HPDE6-E6E7 (cell line): ENCODE data around the gene CNOT3.

ENCODE experiments used
- DNase-seq: peaks from one replicate; pipeline ENCODE4 v3.0.0; 2011; ENCODE audit warnings: missing footprints; ENCODE audit errors: extremely low spot score

Gene CNOT3

DNA sequence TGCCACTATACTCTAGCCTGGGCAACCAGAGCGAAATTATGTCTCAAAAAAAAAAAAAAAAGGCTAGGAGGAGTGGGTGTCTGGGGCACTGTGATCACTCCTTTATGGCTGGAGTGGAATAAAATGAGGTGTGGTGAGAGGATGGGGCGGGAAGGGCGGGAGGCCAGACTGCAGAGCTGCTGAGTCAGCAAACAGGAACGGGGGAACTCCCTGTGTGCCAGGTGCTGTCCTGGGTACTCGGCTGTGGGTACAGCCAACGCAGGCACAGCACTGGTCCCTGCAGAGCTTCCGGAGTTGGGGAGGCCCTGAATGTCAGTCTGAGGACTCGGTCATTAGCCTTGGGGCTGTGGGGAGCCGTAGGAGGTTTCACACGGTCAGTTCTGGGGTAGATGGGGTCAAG lies 16.3 kb upstream of the CNOT3 start:
- DNase-seq = no peak

DNA sequence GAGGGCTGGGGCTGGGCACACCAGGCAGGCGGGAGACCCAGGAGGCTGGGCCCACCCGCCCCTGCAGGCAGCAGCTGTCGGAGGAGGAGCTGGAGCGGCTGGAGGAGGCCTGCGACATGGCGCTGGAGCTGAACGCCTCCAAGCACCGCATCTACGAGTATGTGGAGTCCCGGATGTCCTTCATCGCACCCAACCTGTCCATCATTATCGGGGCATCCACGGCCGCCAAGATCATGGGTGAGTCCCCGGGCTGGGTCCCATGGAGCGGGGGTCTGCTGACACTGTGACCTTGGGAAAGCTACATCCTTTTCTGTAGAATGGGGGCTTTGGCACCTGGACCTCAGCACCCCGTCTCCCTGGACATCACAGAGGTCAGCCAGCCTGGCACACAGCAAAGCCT lies 13.9 kb upstream of the CNOT3 start:
- DNase-seq = no peak

DNA sequence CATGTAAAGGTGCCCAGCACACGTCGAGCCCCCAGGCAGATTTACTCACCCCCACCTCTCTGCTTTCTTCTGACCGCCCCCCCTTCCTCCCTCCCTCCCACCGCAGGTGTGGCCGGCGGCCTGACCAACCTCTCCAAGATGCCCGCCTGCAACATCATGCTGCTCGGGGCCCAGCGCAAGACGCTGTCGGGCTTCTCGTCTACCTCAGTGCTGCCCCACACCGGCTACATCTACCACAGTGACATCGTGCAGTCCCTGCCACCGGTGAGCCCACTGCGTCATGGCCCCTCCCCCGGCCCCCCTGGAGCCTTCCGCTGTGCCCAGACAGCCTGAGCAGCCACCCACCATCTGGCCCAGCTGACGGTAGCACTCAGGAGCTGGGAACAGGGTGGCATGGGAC lies 13.2 kb upstream of the CNOT3 start:
- no peak for DNase-seq

DNA sequence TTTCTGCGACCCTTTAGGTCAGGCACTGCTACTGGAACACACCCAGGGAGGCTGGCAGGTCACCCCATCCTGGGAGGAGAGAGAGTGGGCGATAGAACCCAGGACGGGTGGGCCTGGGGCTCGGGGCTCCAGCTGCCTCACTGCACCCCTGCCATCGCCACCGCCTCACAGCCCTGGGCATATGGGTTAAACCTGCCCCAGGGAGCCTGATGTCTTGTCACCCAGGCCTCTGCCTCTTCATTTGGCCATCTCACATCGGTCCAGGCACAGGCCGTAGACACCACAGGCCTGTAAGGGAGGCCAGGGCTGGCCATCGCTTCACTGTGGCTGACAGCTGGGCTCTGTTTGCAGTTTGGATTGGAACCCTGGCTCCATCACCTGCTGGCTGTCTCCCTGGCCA lies 11.8 kb upstream of the CNOT3 start:
- no peak for DNase-seq

DNA sequence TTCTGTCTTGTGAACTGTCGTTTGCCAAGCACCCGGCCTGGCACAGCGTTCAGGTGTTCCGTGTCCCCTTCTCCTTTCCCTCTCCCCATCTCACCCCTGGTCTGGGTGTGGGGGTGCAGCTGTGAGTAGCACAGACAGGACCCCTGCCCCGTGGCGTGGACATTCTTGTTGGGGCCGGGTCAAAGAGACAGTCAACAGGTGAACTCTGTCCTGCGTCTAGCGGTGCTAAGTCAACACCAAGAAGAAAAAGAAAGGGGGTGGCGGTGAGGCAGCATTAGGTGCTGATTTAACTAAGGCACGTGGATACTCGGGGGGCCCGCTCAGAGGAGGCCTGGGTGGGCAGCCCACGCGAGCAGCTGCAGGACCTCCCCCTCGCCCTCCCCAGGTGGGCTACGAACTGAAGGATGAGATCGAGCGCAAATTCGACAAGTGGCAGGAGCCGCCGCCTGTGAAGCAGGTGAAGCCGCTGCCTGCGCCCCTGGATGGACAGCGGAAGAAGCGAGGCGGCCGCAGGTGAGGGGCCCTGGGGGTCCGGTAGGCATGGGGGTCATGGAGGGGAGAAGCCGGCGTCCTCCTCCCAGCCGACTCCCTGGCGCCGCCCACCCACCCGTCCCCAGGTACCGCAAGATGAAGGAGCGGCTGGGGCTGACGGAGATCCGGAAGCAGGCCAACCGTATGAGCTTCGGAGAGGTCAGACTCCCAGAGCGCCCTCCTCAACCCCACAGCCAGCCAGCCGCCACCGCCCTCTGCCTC lies 9.7 kb upstream of the CNOT3 start:
- no peak for DNase-seq

DNA sequence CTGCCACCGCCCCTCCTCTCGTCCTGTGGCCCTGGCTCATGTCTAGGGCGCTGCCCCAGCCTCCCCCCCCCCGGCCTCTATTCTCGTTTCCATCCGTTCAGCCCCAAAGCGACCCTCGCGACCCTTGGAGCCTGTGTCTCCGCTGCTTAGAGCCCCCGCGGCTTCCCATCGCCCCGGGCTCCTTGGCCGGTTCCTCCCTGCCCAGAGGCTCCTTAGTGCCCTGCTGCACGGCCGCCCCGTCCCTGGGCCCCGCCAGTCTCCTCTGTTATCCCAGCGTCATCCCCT lies 9.2 kb upstream of the CNOT3 start:
- no peak for DNase-seq

DNA sequence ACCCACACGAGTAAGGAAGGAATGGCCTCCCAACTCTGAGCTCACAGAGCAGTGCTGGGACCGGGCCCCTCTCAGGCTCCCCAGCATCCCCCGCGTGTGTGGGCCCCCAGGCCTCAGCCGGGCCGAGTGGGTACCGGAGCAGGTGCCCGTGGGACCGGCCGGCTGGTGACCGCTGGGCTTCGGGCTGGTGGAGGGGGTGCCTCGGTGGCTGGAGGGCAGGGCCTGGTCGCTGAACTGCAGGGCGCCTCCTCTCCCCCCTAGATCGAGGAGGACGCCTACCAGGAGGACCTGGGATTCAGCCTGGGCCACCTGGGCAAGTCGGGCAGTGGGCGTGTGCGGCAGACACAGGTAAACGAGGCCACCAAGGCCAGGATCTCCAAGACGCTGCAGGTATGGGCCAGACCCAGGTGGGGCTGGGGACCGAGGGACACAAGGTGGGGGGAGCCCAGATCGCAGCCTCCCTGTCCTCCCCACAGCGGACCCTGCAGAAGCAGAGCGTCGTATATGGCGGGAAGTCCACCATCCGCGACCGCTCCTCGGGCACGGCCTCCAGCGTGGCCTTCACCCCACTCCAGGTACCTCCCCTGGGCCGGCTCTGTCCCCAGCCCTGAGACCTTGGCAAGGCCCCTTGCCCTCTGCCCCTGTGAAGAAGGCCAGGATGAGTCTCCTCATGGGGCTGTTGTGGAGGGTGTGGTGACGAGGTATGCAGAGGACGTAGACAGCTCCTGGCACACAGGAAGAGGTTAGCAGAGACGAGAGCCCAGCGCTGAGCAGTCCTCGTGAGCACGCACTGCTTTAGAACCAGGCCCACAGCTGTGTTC lies 8.6 kb upstream of the CNOT3 start:
- DNase-seq = no peak

DNA sequence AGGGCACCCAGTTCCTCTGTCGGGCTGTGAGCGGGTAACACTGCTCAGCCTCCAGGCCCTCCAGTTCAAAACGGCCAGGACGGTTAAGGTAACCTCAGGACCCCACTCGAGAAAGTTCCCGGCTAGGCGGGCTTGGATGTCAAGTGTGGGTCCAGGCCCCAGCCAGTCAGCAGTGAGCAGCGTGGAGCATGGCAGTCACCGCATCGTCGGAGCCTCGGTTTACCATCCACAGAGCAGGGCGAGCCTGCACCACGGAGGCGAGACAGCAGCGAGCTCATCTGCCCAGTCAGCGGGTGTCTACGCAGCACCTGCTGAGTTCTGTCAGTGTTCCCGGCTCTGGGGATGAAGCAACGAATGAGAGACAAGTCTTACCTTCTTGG lies 8.0 kb upstream of the CNOT3 start:
- no peak for DNase-seq

DNA sequence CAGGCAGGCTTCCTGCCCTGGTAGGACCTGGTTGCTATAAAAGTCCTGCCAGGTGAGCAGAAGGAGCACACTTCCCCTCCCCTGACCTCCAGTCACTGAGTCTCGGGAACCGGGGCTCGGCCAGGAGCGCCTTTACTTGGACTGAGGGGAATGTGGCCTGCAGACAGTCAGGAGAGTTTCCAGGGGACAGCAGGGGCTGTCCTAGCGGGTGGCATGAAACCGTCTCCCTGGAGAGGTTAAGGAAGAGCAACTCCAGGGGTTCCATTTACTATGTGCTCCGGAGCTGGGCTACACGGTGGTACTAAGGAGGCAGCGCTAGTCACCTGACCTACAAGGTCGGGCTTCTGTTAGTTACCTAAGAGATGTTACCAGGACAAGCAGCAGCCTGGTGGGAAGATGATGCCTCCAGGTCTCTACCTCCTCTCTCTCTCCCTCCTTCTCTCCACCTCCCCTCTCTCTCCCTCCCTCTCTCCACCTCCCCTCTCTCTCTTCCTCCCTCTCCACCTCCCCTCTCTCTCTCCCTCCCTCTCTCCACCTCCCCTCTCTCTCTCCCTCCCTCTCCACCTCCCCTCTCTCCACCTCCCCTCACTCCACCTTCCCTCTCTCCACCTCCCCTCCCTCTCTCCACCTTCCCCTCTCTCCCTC lies 4.1 kb upstream of the CNOT3 start:
- no peak for DNase-seq

DNA sequence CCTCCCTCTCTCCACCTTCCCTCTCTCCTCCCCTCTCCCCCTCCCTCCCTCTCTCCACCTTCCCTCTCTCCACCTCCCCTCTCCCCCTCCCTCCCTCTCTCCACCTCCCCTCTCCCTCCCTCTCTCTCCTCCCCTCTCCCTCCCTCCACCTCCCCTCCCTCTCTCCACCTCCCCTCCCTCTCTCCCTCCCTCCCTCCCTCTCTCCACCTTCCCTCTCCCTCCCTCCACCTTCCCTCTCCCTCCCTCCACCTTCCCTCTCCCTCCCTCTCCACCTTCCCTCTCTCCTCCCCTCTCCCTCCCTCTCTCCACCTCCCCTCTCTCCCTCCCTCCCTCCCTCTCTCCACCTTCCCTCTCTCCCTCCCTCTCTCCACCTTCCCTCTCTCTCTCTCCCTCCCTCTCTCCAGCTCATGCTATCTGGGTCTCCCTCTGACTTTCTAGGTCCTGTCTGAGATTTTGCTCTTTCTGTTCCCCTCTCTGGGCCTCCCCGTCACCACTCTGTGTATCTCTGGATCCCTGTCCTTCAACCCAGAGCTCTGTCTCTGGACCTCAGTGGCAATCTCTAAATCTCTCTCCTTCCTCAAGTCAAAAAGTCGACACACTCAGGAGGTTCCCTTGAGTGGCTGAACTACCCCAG lies 3.5 kb upstream of the CNOT3 start:
- DNase-seq = no peak

DNA sequence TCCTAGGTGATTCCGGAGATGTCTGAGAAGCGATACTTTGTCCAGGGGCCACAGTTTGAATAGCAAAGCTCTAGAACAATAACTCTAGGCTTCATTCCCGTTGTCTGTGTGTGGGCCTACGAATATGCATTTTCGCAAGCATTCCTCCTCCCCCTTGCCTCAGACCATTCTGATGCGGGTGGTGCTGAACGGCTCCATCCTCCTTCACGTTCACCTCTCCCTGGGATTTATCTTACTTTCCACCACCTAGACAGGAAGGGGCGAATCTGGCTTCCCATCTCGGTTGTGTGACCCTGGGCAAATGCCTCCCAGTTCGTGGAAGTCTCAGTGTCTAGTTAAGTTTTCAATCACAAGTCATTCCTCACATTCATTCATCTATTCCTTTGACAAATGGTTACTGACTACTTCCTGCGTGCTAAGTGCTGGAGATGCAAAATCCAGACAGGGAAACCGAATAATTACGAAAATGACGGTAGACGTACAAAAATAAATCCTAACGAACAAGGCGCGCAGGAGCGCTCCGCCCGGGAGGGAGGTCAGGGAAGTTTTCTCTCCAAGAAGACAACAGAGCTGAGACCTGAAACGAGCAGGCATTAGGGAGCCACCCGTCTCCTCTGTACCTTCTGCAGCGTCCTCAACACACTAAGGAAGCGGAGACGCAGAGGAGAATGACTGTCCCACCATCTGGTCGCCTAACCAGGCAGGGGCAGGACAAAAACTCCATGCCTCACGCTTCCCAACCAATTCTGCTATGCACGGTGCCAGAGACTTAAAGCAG lies 1.3 kb upstream of the CNOT3 start:
- DNase-seq = no peak

DNA sequence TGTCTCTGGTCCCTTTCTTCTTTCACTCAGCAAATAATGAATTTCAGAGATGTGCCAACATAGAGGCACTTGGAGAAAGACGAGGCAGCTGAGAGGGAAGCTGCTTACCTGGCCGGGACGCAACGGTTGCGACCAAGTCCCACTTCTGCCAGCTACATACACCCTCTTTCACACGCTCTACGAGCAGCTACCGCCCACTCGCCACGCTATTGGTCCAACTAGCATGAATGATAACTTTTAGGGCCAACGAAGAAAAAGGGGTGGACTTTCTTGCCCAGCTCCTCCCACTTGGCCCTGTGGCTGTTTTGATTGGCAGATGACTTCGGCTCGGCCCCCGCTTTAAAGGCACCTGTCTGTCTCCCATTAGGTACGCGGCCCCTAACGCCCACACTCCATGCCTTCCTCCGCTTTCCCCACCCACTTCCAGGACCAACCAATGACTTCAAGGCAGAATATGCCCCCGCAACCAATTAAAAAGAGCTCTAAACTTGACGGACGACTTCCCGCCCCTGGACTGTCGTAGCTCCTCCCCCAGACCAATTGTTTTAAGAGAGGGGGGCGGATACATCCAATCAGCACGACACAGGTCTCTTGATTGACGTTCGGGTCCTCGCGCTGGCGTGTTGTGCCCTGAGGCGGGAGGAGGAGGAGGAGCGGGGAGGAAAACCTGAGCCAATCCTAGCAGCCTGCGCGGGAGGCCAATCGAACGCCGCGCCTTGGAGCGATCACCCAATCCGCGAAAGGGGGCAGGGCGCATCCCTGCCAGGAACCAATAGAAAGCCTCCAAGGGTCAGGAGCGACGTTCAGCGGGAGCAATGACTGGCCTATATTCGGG lies 481 bp upstream of the CNOT3 start:
- peak; percentile 100 for DNase-seq

DNA sequence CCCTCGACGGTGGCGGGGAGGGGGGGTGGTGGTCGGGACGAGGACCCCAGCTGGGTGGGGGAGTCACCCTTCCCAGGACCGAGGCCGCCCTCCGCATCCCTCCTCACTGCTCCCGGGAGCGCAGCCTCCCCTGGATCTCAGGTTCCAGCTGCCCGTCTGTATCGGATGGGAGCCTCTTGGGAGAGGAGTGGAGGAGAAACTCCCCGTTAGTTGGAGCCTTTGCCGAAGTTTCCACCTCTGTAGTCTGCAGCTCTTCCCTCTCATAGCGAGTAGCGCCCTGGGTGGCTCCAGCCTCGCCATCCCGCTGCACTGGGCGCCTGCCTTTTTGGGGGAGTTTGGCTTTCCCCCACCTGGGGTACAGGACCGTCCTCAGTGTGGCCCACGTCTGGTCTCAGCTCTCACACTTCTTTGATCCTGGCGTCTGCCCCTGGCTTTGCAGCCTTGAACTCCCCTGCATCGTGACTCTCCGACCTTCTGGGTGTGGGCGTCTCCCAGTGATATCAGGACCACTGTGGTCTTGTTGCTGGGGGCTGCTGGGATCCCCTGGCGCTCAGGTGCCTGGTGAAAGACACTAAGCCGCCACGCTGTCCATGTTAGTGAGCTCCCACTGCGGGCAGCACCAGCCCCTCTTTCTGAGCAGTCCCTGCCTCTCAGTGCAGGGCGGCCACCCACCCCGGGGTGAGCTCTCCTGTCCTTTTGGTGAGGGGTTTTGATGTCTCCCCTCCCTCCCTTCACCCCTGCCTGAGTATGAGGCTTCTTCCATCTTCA lies 1.1 kb downstream of the CNOT3 start:
- no peak for DNase-seq

DNA sequence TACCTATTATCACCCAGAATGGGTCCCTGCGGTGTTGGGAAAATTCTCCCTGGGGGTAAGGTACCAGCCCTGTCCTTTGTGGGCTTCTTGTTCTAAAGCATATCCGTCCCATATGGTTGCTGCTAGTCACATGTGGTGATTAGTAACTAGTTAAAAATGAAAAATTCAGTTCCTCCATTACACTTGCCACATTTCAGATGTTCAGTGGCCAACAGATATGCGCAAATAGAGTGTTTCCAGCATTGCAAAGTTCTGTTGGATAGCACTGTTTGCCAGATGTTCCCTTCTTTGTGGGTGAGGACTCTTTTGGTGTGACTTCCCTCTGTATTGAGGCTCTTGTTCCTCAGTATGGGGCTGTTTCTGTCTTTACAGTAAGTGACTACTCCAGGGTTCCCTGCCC lies 3.8 kb downstream of the CNOT3 start:
- DNase-seq = no peak

DNA sequence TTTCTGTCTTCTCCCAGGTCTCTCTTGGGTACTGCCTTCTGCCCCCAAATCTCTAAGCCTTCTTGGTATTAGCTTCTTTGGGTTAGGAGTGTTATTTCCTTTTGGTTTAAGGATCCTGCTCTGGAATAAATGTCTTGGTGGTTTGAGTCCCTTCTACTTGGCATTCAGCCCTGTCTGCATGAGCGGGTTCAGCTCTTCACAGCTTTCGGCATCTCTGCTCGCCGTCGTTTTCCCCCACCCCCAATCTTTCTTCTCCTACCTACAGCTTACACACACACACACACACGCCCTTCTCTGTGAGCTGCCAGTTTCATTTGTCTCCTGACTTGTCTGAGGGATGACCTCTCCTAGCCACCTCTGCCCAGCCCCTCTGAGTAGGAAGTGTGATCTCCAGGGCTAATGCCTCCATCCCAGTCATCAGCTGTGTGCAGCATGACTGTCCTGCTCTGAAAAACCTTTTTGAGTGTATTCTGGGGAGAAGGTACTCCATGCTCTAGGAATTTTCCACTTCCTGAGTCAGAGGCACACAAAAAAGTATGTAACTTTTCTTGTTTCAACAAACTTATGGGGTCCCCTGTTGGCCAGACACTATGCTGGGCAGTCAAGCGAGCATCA lies 4.7 kb downstream of the CNOT3 start:
- DNase-seq = no peak

DNA sequence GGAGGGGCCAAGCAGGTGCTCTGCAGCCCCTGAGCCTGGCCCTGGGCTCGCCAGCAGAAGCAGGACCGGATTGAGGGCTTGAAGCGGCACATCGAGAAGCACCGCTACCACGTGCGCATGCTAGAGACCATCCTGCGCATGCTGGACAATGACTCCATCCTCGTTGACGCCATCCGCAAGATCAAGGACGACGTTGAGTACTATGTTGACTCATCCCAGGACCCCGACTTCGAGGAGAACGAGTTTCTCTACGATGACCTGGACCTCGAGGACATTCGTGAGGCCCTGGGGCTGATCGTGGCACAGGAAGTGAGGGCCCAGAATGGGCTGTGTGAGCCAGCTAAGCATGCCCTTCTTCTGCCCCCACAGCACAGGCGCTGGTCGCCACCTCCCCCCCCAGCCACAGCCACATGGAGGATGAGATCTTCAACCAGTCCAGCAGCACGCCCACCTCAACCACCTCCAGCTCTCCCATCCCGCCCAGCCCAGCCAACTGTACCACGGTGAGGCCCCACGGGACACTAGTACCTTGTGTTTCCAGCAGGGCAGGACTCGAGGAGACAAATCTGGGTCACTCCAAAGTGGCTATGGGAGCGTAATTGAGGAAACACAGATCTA lies 8.1 kb downstream of the CNOT3 start:
- DNase-seq = no peak

DNA sequence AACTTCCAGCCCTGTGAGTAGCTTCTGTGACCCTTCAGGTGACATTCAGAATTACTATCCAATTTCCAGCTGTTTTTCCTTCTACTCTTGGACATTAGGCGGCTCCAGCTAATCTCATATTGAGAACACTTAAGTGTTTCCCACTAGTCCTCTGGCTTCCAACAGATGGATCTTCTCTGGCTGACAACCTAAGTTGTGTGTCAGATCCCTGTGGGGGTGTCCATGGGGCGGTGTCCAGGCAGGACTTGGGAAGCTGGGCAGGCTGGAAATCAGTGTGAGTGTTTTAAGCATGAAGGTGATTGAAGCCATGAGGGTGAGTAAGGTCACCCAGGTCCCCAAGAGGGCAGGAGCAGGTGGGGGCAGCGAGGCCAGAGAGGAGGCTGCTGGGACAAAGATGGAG lies 10.1 kb downstream of the CNOT3 start:
- DNase-seq = no peak

DNA sequence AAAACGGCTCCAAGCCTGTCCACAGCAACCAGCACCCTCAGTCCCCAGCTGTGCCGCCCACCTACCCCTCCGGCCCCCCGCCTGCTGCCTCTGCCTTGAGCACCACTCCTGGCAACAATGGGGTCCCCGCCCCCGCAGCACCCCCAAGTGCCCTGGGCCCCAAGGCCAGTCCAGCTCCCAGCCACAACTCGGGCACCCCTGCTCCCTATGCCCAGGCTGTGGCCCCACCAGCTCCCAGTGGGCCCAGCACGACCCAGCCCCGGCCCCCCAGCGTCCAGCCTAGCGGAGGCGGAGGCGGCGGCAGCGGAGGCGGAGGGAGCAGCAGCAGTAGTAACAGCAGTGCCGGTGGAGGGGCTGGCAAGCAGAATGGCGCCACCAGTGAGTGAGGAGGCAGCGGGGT lies 10.6 kb downstream of the CNOT3 start:
- DNase-seq = no peak
